Pons (tissue), 1 donor: ENCODE results near the gene SEMA3B.
A peak's percentile ranks its signal among the peaks of the same experiment; 100 is the strongest.
"Not testable (repeated sequence)": the region's sequence is repeated elsewhere in the genome, so short reads cannot be mapped to it uniquely, and the experiment has no call there.

Experiments used
- DNase-seq: peaks from one replicate; pipeline ENCODE4 v3.0.0-alpha.2; 2016; ENCODE audit warnings: low spot score

The SEMA3B gene

DNA sequence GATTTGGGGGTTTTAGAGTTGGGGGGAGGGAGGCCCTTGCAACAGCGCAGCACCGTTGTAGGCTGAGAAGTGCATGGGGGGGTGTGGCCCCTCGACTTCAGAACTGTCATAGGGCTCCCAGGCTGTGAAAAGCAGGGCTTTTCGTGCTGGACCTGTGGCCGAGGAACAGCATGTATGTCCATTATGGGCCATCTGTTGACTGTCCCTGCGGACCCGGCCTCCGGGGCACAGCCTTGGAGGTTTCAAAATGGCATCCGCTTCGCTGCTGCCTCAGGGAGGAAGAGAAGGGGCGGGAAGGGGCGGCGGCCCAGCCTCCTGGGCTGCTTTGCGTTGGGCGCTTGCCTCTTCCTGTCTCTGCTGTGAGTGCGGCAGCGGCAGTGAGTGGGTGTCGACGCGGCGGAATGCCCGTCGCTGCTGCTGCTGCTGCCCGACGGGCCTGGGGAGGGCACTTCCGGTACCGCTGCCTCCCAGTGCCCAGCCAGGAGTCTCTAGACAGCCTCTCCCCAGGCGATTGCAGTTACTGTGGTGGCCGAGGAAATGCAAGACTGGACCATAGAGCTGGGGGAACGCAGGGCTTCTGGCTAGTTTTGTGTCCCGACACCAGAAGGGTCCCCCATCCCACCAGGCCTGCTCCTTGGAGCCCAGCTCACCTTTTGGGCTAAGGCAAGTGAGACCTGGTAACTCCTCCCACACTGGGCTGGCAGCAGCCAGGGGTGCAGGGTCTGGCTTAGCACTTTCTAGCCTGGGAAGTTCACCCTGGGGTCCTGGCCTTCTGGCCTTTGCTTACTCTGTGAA lies 31.0 kb upstream of the SEMA3B start:
- DNase-seq = peak; percentile 68

DNA sequence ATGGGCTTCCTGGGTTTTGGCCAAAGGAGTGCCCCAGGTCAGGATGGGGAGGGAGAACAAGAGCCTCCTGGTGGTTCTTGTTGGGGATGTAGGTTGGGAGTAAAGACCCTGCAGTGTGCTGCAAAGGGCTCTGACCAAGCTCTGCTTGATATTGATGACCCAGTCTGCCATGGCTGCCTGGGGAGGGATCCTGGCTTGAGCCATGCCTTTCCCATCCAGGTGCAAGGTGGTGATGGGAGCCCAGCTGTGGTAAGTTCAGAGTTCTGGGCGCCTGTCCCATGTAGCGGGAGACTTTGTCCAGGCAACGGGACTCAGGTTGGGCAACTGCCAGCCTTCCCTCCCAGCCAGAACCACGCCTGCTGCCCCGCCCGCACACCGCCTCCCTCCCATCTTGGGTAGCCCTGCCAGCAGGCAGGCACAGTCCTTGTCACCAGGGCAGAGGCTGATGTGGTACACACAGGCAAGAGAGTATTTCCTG lies 30.4 kb upstream of the SEMA3B start:
- DNase-seq = peak; percentile 53

- DNase-seq = no peak
Observed at GRCh38 chr3:50239649-50240048, 29.3 kb upstream of the SEMA3B start.

GRCh38 chr3:50241163-50241562 lies 27.8 kb upstream of the SEMA3B start:
- no peak for DNase-seq

DNA sequence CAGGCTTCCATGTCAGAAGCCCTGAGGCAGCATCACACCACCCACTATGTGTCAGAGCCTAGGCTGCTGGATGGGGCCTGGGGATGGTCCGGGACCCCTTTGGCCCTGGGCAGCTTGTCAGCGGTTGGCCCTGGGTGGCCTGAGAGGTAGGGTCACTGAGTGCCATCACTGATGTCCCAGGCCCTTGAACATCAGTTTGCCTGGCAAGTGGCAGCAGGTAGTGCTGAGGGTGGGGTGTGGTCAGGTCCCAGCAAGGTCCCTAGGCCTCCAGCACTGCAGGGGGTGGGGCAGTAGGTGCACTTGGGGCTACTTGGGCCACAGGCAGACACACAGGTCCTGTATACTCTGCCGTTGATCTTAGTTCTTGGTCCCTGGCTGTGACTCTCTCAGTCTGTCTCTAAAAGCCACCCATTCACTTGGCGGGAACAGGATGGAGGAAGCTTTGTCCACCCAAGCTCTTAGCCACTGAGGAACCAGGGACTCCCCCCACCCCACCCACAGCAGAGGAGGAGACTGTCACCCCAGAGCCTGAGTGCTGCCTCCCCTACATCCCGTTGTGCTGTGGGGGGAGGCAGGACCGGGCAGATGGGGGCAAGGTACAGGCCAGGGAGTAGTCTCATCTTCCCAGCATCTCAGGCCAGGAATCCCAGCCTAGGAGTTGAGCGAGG lies 27.1 kb upstream of the SEMA3B start:
- no peak for DNase-seq

DNA sequence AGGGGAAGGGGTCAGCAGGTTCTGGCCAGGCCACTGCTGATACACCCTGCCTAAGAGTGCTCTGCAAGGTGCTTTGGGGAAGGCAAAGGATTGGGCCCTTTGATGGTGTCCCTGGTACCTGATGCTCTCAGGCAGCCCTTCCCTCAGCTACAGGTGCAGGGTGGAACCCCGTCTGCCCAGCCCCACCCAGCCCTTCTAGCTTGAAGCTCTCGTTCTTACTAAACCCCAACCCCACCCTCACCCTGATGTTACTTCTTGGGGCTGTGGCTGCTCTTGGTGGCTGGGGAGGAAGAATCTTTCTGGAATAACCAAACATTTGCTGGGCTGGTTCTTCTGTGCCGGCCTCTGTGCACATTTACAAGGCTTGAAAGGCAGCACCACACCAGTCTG lies 26.6 kb upstream of the SEMA3B start:
- no peak for DNase-seq

DNA sequence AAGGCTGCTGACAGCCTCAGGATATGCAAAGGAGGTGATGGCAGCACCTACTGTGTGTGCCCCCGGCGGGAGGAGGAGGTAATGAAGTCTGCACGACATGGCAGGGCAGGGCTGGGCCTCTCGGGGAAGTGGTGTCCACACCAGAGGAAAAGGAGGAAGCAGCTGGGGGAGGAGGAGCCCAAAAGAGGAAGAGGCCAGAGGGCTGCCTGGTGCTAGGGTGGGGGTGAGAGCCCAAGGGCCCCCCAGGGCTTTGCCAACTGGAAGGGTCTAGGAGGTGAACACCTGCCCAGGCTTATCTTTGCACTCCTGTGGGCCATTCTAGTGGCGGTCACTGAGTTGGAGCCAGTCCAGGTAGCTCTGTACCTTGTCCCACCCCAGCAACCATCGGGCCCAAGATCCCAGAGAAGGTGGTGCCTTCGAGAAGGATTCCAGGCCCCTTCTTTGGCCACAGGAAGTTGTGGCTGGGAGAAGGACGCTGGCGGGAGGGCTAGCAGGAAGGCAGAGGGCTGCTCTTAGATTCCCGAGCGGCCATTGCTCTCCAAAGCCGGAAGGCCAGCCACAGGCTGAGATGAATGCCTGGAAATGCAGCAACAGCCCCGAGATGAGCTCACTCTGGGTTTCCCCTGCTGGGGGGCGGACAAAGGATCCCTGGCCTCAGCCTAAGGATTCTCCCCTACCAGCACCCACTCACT lies 25.9 kb upstream of the SEMA3B start:
- peak; percentile 76 for DNase-seq

DNA sequence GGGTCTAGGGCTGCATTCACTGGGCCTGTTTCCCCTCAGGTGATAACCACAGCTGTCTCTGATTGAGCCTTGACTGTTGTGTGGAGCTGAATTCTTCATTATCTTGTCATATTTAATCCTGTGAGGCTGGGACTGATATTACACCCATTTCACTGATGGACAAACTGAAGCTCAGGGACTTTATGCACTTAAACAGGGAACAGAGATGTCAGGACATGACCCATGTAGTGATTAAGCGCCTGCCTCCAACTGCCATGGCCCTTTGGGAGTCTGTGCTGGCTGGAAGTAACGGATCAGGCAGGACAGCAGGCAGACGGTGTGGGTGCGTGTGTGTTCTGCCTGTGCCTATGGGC lies 25.4 kb upstream of the SEMA3B start:
- DNase-seq = no peak

GRCh38 chr3:50244813-50245212 lies 24.1 kb upstream of the SEMA3B start:
- not testable (repeated sequence) for DNase-seq

DNA sequence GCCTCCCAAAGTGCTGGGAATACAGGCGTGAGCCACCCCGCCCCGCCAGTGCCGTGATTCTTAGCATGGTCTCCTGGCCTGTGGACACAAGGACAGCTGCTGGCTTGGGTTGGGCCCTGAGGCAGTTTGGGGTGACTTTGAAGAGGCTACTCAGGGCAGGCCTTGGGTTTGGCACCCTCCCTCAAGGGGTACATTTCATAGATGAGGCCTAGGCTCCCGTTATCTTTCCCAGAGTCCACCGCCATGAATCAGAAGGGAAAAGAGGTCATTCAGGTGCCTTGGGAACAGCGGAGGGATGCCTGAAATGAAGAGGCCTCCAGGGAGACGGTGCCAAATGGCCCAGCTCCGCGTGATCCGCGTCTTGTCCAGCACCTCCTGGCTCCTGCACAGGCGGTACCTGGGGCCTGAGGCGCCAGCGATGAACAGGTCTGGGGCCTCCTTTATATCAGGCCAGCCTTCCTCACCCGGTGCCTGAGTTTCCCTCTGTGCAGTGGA lies 23.6 kb upstream of the SEMA3B start:
- no peak for DNase-seq

- peak; percentile 79 for DNase-seq
Observed at GRCh38 chr3:50245831-50246516, 23.0 kb upstream of the SEMA3B start.

- no peak for DNase-seq
Observed at GRCh38 chr3:50246517-50246954, 22.4 kb upstream of the SEMA3B start.

DNA sequence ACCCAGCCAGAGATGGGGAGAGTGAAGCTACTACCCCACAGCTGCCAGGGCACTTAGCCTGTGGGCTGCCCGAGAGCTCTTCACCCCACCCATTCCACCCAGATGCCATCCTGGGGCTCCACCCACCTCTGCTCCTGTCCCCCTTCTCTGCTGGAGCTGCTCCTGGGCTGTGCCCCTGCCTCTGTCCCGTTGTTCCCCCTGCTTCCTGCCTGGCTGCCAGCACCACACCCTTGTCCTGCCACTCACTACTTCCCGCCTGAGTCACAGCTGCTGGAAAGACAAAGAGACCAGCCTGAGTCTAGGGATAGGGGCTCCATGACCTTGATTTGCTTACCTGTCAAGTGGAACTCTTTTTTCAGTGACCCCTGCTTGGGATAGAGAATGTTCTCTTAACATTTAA lies 20.6 kb upstream of the SEMA3B start:
- no peak for DNase-seq

- DNase-seq = no peak
Observed at GRCh38 chr3:50249457-50249856, 19.5 kb upstream of the SEMA3B start.

- no peak for DNase-seq
Observed at GRCh38 chr3:50250514-50250913, 18.4 kb upstream of the SEMA3B start.

GRCh38 chr3:50251220-50251619 lies 17.7 kb upstream of the SEMA3B start:
- no peak for DNase-seq

GRCh38 chr3:50254577-50255250 lies 14.2 kb upstream of the SEMA3B start:
- DNase-seq = no peak

DNA sequence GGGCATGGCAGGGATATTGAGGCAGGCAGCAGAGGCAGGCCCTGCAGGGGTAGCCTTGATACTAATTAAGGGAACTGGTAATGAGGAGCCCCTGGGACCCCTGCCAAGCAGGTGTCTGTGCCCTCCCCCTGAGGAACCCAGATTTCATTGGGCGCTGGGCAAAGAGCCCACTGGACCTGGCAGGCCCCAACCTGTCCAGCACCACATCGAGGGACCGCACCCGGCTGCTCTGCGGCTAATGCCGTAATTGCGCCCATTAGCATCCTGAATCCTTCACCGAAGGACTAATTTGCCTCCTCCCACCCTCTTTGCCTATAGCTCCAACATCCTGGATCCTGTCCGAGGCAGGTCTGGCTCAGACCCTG lies 13.7 kb upstream of the SEMA3B start:
- DNase-seq = no peak

DNA sequence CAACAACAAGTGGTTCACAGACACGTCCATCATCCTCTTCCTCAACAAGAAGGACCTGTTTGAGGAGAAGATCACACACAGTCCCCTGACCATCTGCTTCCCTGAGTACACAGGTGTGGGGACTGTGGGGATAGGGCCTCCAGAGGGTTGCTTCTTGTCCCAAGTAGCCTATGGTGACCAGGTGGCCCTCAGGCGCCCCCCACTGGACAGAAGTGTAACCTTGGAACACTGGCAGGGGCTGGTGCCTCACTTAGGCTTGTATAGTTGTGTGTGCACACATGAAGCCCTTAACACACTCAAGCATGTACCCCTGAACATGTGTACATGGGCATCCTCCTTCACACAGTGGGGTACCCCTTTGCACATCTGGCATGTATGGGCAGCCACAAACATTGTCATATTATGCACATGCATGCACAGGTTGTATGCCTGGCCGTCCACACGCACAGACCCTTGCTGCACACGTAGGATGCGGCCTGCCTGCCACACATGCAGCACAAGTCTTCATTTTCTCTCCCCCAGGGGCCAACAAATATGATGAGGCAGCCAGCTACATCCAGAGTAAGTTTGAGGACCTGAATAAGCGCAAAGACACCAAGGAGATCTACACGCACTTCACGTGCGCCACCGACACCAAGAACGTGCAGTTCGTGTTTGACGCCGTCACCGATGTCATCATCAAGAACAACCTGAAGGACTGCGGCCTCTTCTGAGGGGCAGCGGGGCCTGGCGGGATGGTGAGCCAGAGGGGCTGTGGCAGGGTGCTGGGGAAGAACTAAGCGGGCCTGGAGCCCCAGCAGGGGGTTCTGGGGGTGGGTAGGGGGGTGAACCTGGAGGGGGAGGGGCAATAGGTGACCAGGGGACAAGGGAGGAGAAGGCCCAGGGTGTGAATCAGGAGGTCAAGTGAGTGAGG lies 11.7 kb upstream of the SEMA3B start:
- DNase-seq = no peak

GRCh38 chr3:50258029-50258680 lies 10.8 kb upstream of the SEMA3B start:
- no peak for DNase-seq
